ENCODE results near the gene AAGAB. TPM values are rescaled to one million over a fixed set of nuclear protein-coding genes. Genes with fewer than 3 reads are reported as not detected.

AAGAB gene
- total and polyA plus RNA-seq, 2 donors (not counting 1 experiment from before 2014, with no cell fraction given) = 9.4 to 25.0 TPM

GRCh38 chr15:67216859-67217258 is 37.6 kb downstream of the AAGAB start:
- H3K27ac Mint-ChIP-seq = no peak overlapping the region
- ChIA-PET CTCF (no interaction called here), POLR2A (no interaction called here)
- intact Hi-C loops (cut with micrococcal nuclease) = no loop called here
- no peaks in the 10 kb centered on the region for H3K9me3 ChIP-seq (ENCODE audit: control extremely low read depth in 1 of 3, control insufficient read depth in 2 of 3, insufficient read depth in 1 of 3, low read length in 2 of 3)
- peaks cover 0 to 2% of the 10 kb centered on the region in 2 donors for H3K4me1 ChIP-seq (ENCODE audit: control insufficient read depth in 2 of 2, insufficient read depth in 2 of 2, low read length in 2 of 2)
- H4K20me1 ChIP-seq (ENCODE audit: control insufficient read depth, insufficient read depth, low read length, poor library complexity, severe bottlenecking) = no peaks in the 10 kb centered on the region
- ATAC-seq (ENCODE audit: low read depth) (no peak), DNase-seq (no peak)
- H3K4me3 ChIP-seq (ENCODE audit: control extremely low read depth in 1 of 5, extremely low read depth in 1 of 5, insufficient read depth in 1 of 5, low read depth in 2 of 5, low read length in 4 of 5) = no peak overlapping the region
- no peak overlapping the region for H3K4me2 ChIP-seq (replicated peaks; ENCODE audit: low read depth, low read length, poor library complexity, severe bottlenecking)
- no peak overlapping the region for H3K4me3 Mint-ChIP-seq
- H3K27ac ChIP-seq (ENCODE audit: low read length in 2 of 2) = no peak overlapping the region
- TF ChIP-seq CTCF (IDR thresholded peaks at IDR 0.05) = no peak
- no peak for TF ChIP-seq EZH2 (IDR thresholded peaks at IDR 0.05; ENCODE audit: borderline replicate concordance, insufficient read depth, low read depth, low read length, poor library complexity, severe bottlenecking)
- no peaks in the 10 kb centered on the region for H3K27me3 Mint-ChIP-seq
- H3K79me2 ChIP-seq (ENCODE audit: control insufficient read depth, insufficient read depth, low read length) = no peaks in the 10 kb centered on the region
- H3K9ac ChIP-seq (ENCODE audit: low read length) = no peak overlapping the region
- no peaks in the 10 kb centered on the region for H3K27me3 ChIP-seq (replicated peaks in 1 of 4; ENCODE audit: control extremely low read depth in 1 of 4, control insufficient read depth in 3 of 4, insufficient read depth in 4 of 4, low read length in 3 of 4)
- no peaks in the 10 kb centered on the region for H3K9me3 Mint-ChIP-seq (ENCODE audit: insufficient read depth)
- no peak overlapping the region for H2AFZ ChIP-seq (ENCODE audit: insufficient read depth, low read depth, low read length, poor library complexity, severe bottlenecking)
- H3K4me1 Mint-ChIP-seq = no peaks in the 10 kb centered on the region
- no peaks in the 10 kb centered on the region for H3K36me3 ChIP-seq (replicated peaks in 1 of 2; ENCODE audit: control extremely low read depth in 1 of 2, control insufficient read depth in 1 of 2, extremely low read depth in 1 of 2, insufficient read depth in 2 of 2, low read length in 1 of 2)

- TF ChIP-seq CTCF (IDR thresholded peaks at IDR 0.05) (no peak), EZH2 (IDR thresholded peaks at IDR 0.05; ENCODE audit: borderline replicate concordance, insufficient read depth, low read depth, low read length, poor library complexity, severe bottlenecking) (no peak)
- H3K4me3 Mint-ChIP-seq = no peak overlapping the region
- Histone ChIP-seq H3K9ac (ENCODE audit: low read length) (no peak overlapping the region), H3K36me3 (replicated peaks in 1 of 2; ENCODE audit: control extremely low read depth in 1 of 2, control insufficient read depth in 1 of 2, extremely low read depth in 1 of 2, insufficient read depth in 2 of 2, low read length in 1 of 2) (no peaks in the 10 kb centered on the region), H3K9me3 (ENCODE audit: control extremely low read depth in 1 of 3, control insufficient read depth in 2 of 3, insufficient read depth in 1 of 3, low read length in 2 of 3) (no peaks in the 10 kb centered on the region), H3K4me2 (replicated peaks; ENCODE audit: low read depth, low read length, poor library complexity, severe bottlenecking) (no peak overlapping the region), H3K4me1 (ENCODE audit: control insufficient read depth in 2 of 2, insufficient read depth in 2 of 2, low read length in 2 of 2) (no peaks in the 10 kb centered on the region), H3K27me3 (replicated peaks in 1 of 4; ENCODE audit: control extremely low read depth in 1 of 4, control insufficient read depth in 3 of 4, insufficient read depth in 4 of 4, low read length in 3 of 4) (no peaks in the 10 kb centered on the region), H3K79me2 (ENCODE audit: control insufficient read depth, insufficient read depth, low read length) (no peaks in the 10 kb centered on the region), H4K20me1 (ENCODE audit: control insufficient read depth, insufficient read depth, low read length, poor library complexity, severe bottlenecking) (no peaks in the 10 kb centered on the region), H3K4me3 (ENCODE audit: control extremely low read depth in 1 of 5, extremely low read depth in 1 of 5, insufficient read depth in 1 of 5, low read depth in 2 of 5, low read length in 4 of 5) (no peak overlapping the region), H2AFZ (ENCODE audit: insufficient read depth, low read depth, low read length, poor library complexity, severe bottlenecking) (no peak overlapping the region), H3K27ac (ENCODE audit: low read length in 2 of 2) (no peak overlapping the region)
- H3K27me3 Mint-ChIP-seq = no peaks in the 10 kb centered on the region
- ATAC-seq (ENCODE audit: low read depth) (no peak), DNase-seq (no peak)
- intact Hi-C loops (cut with micrococcal nuclease) = no loop called here
- POLR2A ChIA-PET = no interaction called here
- no CpG with 5 or more reads among the region's 6 CpGs for WGBS (ENCODE audit: insufficient coverage)
- CTCF ChIA-PET = no interaction called here
- no peaks in the 10 kb centered on the region for H3K9me3 Mint-ChIP-seq (ENCODE audit: insufficient read depth)
- no peaks in the 10 kb centered on the region for H3K4me1 Mint-ChIP-seq
- no peak overlapping the region for H3K27ac Mint-ChIP-seq
Observed at GRCh38 chr15:67215102-67215501, 39.4 kb downstream of the AAGAB start.

All from B cell (primary cell).